OCI-LY3 (cell line): ENCODE measurements around the gene FBXL20.

Experiments
- H2AFZ ChIP-seq: fragments of 200-600, 300-600 bp; shearing (Covaris generic); 2 replicates; pipeline ENCODE4 v1.6.0; 2014; ENCODE audit warnings: antibody characterized with exemption, low read depth, low read length
- H3K27ac ChIP-seq: fragments of 200-600, 300-600 bp; sonication (generic); 2 replicates; pipeline ENCODE4 v1.5.1; 2014; ENCODE audit warnings: mild to moderate bottlenecking, low read length, moderate library complexity, mixed read lengths
- H3K27me3 ChIP-seq: fragments of 200-600, 300-600 bp; sonication (generic); 2 replicates; pipeline ENCODE4 v1.6.1; 2014; ENCODE audit warnings: low read depth, low read length, mixed read lengths
- H3K36me3 ChIP-seq: fragments of 200-600, 300-600 bp; sonication (generic); replicated peaks from 2 replicates; pipeline ENCODE3; 2014; ENCODE audit warnings: low read depth, low read length, mixed read lengths
- H3K4me1 ChIP-seq: fragments of 300-600, 200-600 bp; sonication (generic); 2 replicates; pipeline ENCODE4 v1.6.1; 2014; ENCODE audit warnings: low read length, mixed read lengths
- H3K4me2 ChIP-seq: fragments of 200-600, 300-600 bp; sonication (generic); 2 replicates; pipeline ENCODE4 v1.6.1; 2014; ENCODE audit warnings: low read length, mixed read lengths
- H3K4me3 ChIP-seq: fragments of 300-600, 200-600 bp; sonication (generic); 2 replicates; pipeline ENCODE4 v1.5.1; 2014; ENCODE audit warnings: antibody characterized with exemption, mild to moderate bottlenecking, low read length, moderate library complexity
- H3K79me2 ChIP-seq: fragments of 300-600, 200-600 bp; shearing (Covaris generic); 2 replicates; pipeline ENCODE4 v1.6.1; 2014; ENCODE audit warnings: mild to moderate bottlenecking, low read length, mixed read lengths
- H3K9ac ChIP-seq: fragments of 300-600, 200-600 bp; shearing (Covaris generic); 2 replicates; pipeline ENCODE4 v1.6.0; 2014; ENCODE audit warnings: mild to moderate bottlenecking, low read length, moderate library complexity
- H3K9me3 ChIP-seq: fragments of 200-600, 300-600 bp; shearing (Covaris generic); 2 replicates; pipeline ENCODE4 v1.6.1; 2014; ENCODE audit warnings: low read length, mixed read lengths; ENCODE audit not compliant: insufficient read depth
- H4K20me1 ChIP-seq: fragments of 200-600, 300-600 bp; sonication (generic); 2 replicates; pipeline ENCODE4 v1.6.1; 2016; ENCODE audit warnings: low read length, mixed read lengths; ENCODE audit not compliant: insufficient read depth
- CTCF ChIP-seq: fragments of 200-600, 300-600 bp; sonication (generic); IDR thresholded peaks from 2 replicates; pipeline ENCODE4 v1.5.1; 2014; ENCODE audit warnings: antibody characterized with exemption, low read length, low read depth
- EZH2phosphoT487 ChIP-seq: fragments of 200-600 bp; shearing (Covaris generic); IDR thresholded peaks from 2 replicates; pipeline ENCODE4 v1.6.1; 2018; ENCODE audit warnings: antibody characterized with exemption, mixed run types, low read depth

Gene FBXL20

GRCh38 chr17:39318636-39319035 lies 82.8 kb downstream of the FBXL20 start:
- Histone ChIP-seq H3K4me3 (no peak overlapping the region), H3K36me3 (no peaks in the 10 kb centered on the region), H3K4me2 (no peak overlapping the region), H3K27me3 (no peaks in the 10 kb centered on the region), H3K27ac (no peak overlapping the region), H3K9ac (no peak overlapping the region), H4K20me1 (no peaks in the 10 kb centered on the region), H3K9me3 (no peaks in the 10 kb centered on the region), H3K79me2 (no peaks in the 10 kb centered on the region), H2AFZ (no peak overlapping the region), H3K4me1 (peaks cover 3% of the 10 kb centered on the region; the same call in 1 of the 2 replicates)
- TF ChIP-seq EZH2phosphoT487 (no peak), CTCF (no peak)

GRCh38 chr17:39306509-39307212 lies 94.8 kb downstream of the FBXL20 start:
- Histone ChIP-seq H2AFZ (no peak overlapping the region; the same call in 1 of the 2 replicates), H3K4me2 (peak overlapping the region; percentile 90), H3K4me3 (peak overlapping the region; percentile 69)

GRCh38 chr17:39305978-39306377 lies 95.4 kb downstream of the FBXL20 start:
- Histone ChIP-seq H3K36me3 (peaks cover 4% of the 10 kb centered on the region), H4K20me1 (no peaks in the 10 kb centered on the region), H3K9me3 (no peaks in the 10 kb centered on the region), H3K79me2 (no peaks in the 10 kb centered on the region), H2AFZ (no peak overlapping the region), H3K27ac (peak overlapping the region; percentile 93), H3K27me3 (no peaks in the 10 kb centered on the region), H3K4me1 (peaks cover 37% of the 10 kb centered on the region), H3K9ac (peak overlapping the region; percentile 62), H3K4me3 (peak overlapping the region; percentile 69), H3K4me2 (peak overlapping the region; percentile 90)
- TF ChIP-seq CTCF (no peak), EZH2phosphoT487 (no peak)

More at GRCh38 chr17:39306509-39307212, 94.8 kb downstream of the FBXL20 start:
- TF ChIP-seq EZH2phosphoT487: no peak
- no peak for TF ChIP-seq CTCF
- Histone ChIP-seq H4K20me1 (no peaks in the 10 kb centered on the region), H3K9ac (peak overlapping the region; percentile 62), H3K27ac (peak overlapping the region; percentile 93), H3K4me1 (peaks cover 37% of the 10 kb centered on the region), H3K27me3 (no peaks in the 10 kb centered on the region), H3K9me3 (no peaks in the 10 kb centered on the region), H3K79me2 (no peaks in the 10 kb centered on the region), H3K36me3 (peaks cover 4% of the 10 kb centered on the region)

- Histone ChIP-seq H3K4me1 (peaks cover 37% of the 10 kb centered on the region), H3K36me3 (peaks cover 4% of the 10 kb centered on the region), H3K9ac (no peak overlapping the region), H3K27me3 (no peaks in the 10 kb centered on the region), H4K20me1 (no peaks in the 10 kb centered on the region), H3K79me2 (no peaks in the 10 kb centered on the region), H3K27ac (no peak overlapping the region), H3K9me3 (no peaks in the 10 kb centered on the region), H2AFZ (no peak overlapping the region), H3K4me3 (no peak overlapping the region), H3K4me2 (no peak overlapping the region)
- TF ChIP-seq EZH2phosphoT487 (no peak), CTCF (no peak)
These were observed 97.2 kb downstream of the FBXL20 start for GRCh38 chr17:39304188-39304587.
